Fibroblast of skin of back (primary cell): Measurements from ENCODE around the gene KRT6A. TPM values are rescaled to one million over a fixed set of nuclear protein-coding genes. Genes with fewer than 3 reads are reported as not detected.

Experiments
- DNase-seq: peaks from one replicate; pipeline ENCODE4 v3.0.0-alpha.2; 2013
- polyA plus RNA-seq, 2 experiments: library from polyadenylated mRNA; unstranded; fragments of 120-200 nt; gene quantifications; one replicate each; pipeline ENCODE4 v1.2.1, GENCODE V29; 2013; ENCODE audit not compliant: insufficient read length in 2 of 2

KRT6A gene
- 0.10 TPM for polyA plus RNA-seq (2013, experiment 1 of 2; ENCODE audit: insufficient read length)
- not detected for polyA plus RNA-seq (2013, experiment 2 of 2; ENCODE audit: insufficient read length)

GRCh38 chr12:52493172-52493571, at the start of gene KRT6A:
Gene KRT6A (minus strand): TSS chr12:52493257. CDS start chr12:52493188, 69 bp downstream.
- DNase-seq, result no peak

- no peak for DNase-seq
Observed at GRCh38 chr12:52542157-52542556, 49.1 kb upstream of the KRT6A start.

GRCh38 chr12:52541709-52542108, 48.7 kb upstream of the KRT6A start:
- no peak for DNase-seq

- DNase-seq, result no peak
Observed at GRCh38 chr12:52540531-52540930, 47.5 kb upstream of the KRT6A start.

GRCh38 chr12:52539821-52540173, 46.7 kb upstream of the KRT6A start:
- no peak for DNase-seq

- peak; percentile 70 for DNase-seq
Observed at GRCh38 chr12:52539083-52539820, 46.2 kb upstream of the KRT6A start.

- DNase-seq, result no peak
Observed at GRCh38 chr12:52537101-52537500, 44.0 kb upstream of the KRT6A start.

GRCh38 chr12:52535574-52535973, 42.5 kb upstream of the KRT6A start:
- no peak for DNase-seq

GRCh38 chr12:52534482-52534881, 41.4 kb upstream of the KRT6A start:
- no peak for DNase-seq

GRCh38 chr12:52533686-52534470, 40.8 kb upstream of the KRT6A start:
- DNase-seq, result no peak

GRCh38 chr12:52532636-52533035, 39.6 kb upstream of the KRT6A start:
- no peak for DNase-seq

GRCh38 chr12:52531566-52532300, 38.7 kb upstream of the KRT6A start:
- DNase-seq, result no peak

GRCh38 chr12:52530905-52531304, 37.8 kb upstream of the KRT6A start:
- DNase-seq, result no peak

- no peak for DNase-seq
Observed at GRCh38 chr12:52530366-52530765, 37.3 kb upstream of the KRT6A start.

GRCh38 chr12:52529846-52530245, 36.8 kb upstream of the KRT6A start:
- DNase-seq, result no peak

GRCh38 chr12:52529417-52529816, 36.4 kb upstream of the KRT6A start:
- no peak for DNase-seq

GRCh38 chr12:52528641-52529143, 35.6 kb upstream of the KRT6A start:
- no peak for DNase-seq

- no peak for DNase-seq
Observed at GRCh38 chr12:52527121-52527800, 34.2 kb upstream of the KRT6A start.

- no peak for DNase-seq
Observed at GRCh38 chr12:52526511-52526951, 33.5 kb upstream of the KRT6A start.

GRCh38 chr12:52525661-52526499, 32.8 kb upstream of the KRT6A start:
- no peak for DNase-seq

- DNase-seq, result no peak
Observed at GRCh38 chr12:52524898-52525591, 32.0 kb upstream of the KRT6A start.
